Medulla oblongata (tissue), 1 donor: ENCODE measurements around the gene ACSF2.
"Not testable (repeated sequence)": the region's sequence is repeated elsewhere in the genome, so short reads cannot be mapped to it uniquely, and the experiment has no call there.

Experiments used
- DNase-seq: peaks from one replicate; pipeline ENCODE4 v3.0.0-alpha.2; 2015; ENCODE audit errors: extremely low spot score

ACSF2 gene

GRCh38 chr17:50464121-50464520, 38.1 kb downstream of the ACSF2 start:
- no peak for DNase-seq

GRCh38 chr17:50464736-50465135, 38.7 kb downstream of the ACSF2 start:
- no peak for DNase-seq

- DNase-seq: no peak
Observed at GRCh38 chr17:50465171-50465570, 39.2 kb downstream of the ACSF2 start.

- no peak for DNase-seq
Observed at GRCh38 chr17:50465635-50466034, 39.6 kb downstream of the ACSF2 start.

- no peak for DNase-seq
Observed at GRCh38 chr17:50466371-50467113, 40.5 kb downstream of the ACSF2 start.

GRCh38 chr17:50467114-50467854, 41.3 kb downstream of the ACSF2 start:
- DNase-seq: no peak

GRCh38 chr17:50467855-50468303, 41.9 kb downstream of the ACSF2 start:
- DNase-seq: no peak

GRCh38 chr17:50468304-50469207, 42.5 kb downstream of the ACSF2 start, which contains the start of gene CHAD:
Gene CHAD (minus strand): TSS chr17:50468880. CDS start chr17:50468813, 67 bp downstream.
- DNase-seq: no peak

GRCh38 chr17:50469208-50469605, 43.2 kb downstream of the ACSF2 start:
- no peak for DNase-seq

GRCh38 chr17:50469671-50470305, 43.8 kb downstream of the ACSF2 start:
- DNase-seq: no peak

GRCh38 chr17:50470426-50470825, 44.4 kb downstream of the ACSF2 start:
- DNase-seq: no peak

- no peak for DNase-seq
Observed at GRCh38 chr17:50471009-50471905, 45.2 kb downstream of the ACSF2 start.

- DNase-seq: no peak
Observed at GRCh38 chr17:50472286-50472685, 46.3 kb downstream of the ACSF2 start.

GRCh38 chr17:50472761-50473161, 46.7 kb downstream of the ACSF2 start:
- DNase-seq: not testable (repeated sequence)

GRCh38 chr17:50473901-50474300, 47.9 kb downstream of the ACSF2 start:
- DNase-seq: no peak

- DNase-seq: no peak
Observed at GRCh38 chr17:50474523-50474922, 48.5 kb downstream of the ACSF2 start.

GRCh38 chr17:50475362-50475761, 49.3 kb downstream of the ACSF2 start:
- no peak for DNase-seq

GRCh38 chr17:50475775-50476544, 49.9 kb downstream of the ACSF2 start:
- not testable (repeated sequence) for DNase-seq

- DNase-seq: no peak
Observed at GRCh38 chr17:50476545-50477315, 50.7 kb downstream of the ACSF2 start.
